Uterus (tissue), 4 donors: Measurements from ENCODE around the gene MINAR1. TPM values are rescaled to one million over a fixed set of nuclear protein-coding genes. Genes with fewer than 3 reads are reported as not detected.

Source experiments
- DNase-seq, 2 donors: peaks; one replicate each; pipeline ENCODE4 v3.0.0-alpha.2; 2019 to 2020
- H3K27ac ChIP-seq, 2 donors: fragments of 200-600 bp; sonication (generic); 1 replicate in 1 of 2; 2 replicates in 1 of 2; pipeline ENCODE4 v1.5.1; 2016 to 2018
- H3K27me3 ChIP-seq, 2 donors: fragments of 200-600 bp; sonication (generic); one replicate each; pipeline ENCODE4 v1.5.1; 2018 to 2019; ENCODE audit warnings: control low read depth in 1 of 2
- H3K36me3 ChIP-seq, 2 donors: fragments of 200-600 bp; sonication (generic); one replicate each; pipeline ENCODE4 v1.5.1; 2019; ENCODE audit warnings: control low read depth in 1 of 2
- H3K4me1 ChIP-seq, 2 donors: fragments of 200-600 bp; sonication (generic); one replicate each; pipeline ENCODE4 v1.5.1; 2018 to 2019; ENCODE audit warnings: control low read depth in 1 of 2
- H3K4me3 ChIP-seq, 2 donors: fragments of 200-600 bp; sonication (generic); 1 replicate in 1 of 2; 2 replicates in 1 of 2; pipeline ENCODE4 v1.5.1; 2018 to 2019; ENCODE audit warnings: mild to moderate bottlenecking in 1 of 2
- H3K9me3 ChIP-seq, 2 donors: fragments of 200-600 bp; sonication (generic); one replicate each; pipeline ENCODE4 v1.5.1; 2019; ENCODE audit warnings: control low read depth in 1 of 2
- CTCF ChIP-seq, 4 experiments: fragments of 200-600 bp in 2 of 4; fragments of 450-650 bp in 2 of 4; sonication (generic) in 2 of 4; IDR thresholded peaks; one replicate each; pipeline ENCODE4 v1.5.1; 2016 to 2019; ENCODE audit warnings: antibody characterized with exemption in 4 of 4, mild to moderate bottlenecking in 2 of 4, moderate library complexity in 1 of 4
- POLR2A ChIP-seq, 2 donors: fragments of 450-650 bp; IDR thresholded peaks; one replicate each; pipeline ENCODE4 v1.6.1; 2016; ENCODE audit warnings: antibody characterized with exemption in 2 of 2, mild to moderate bottlenecking in 1 of 2, moderate library complexity in 1 of 2
- intact Hi-C: fragments of 100-400 bp; cut with DNase I; formaldehyde crosslinking; loops from one replicate; pipeline ENCODE4 v1.15.1; 2023; ENCODE audit warnings: low total_unique reads
- total RNA-seq, 4 donors: library from RNA; depleted of rRNA in 3 of 4; stranded (reverse); fragments of >200 nt in 3 of 4; gene quantifications; one replicate each; pipeline versions ENCODE4 v1.1.0 to v1.2.4, GENCODE V29; 2014 to 2023
- donor health status: DM: yes; HTN: yes; CAD: no.

The MINAR1 gene
- total RNA-seq, 4 donors from 2014 or later: 0.43 to 2.9 (median 1.5) TPM; not detected in 1

GRCh38 chr15:79463781-79464270 is 31.7 kb downstream of the MINAR1 start:
- Histone ChIP-seq H3K4me3 (no peak overlapping the region), H3K36me3 (no peaks in the 10 kb centered on the region), H3K27me3 (no peaks in the 10 kb centered on the region), H3K27ac (no peak overlapping the region), H3K4me1 (no peaks in the 10 kb centered on the region), H3K9me3 (no peaks in the 10 kb centered on the region)
- TF ChIP-seq CTCF (IDR thresholded peaks at IDR 0.05) (no peak), POLR2A (IDR thresholded peaks at IDR 0.05) (no peak)
- intact Hi-C loops: no loop called here
- no peak for DNase-seq

- Histone ChIP-seq H3K36me3 (no peaks in the 10 kb centered on the region), H3K4me1 (no peaks in the 10 kb centered on the region), H3K9me3 (no peaks in the 10 kb centered on the region), H3K27ac (no peak overlapping the region), H3K27me3 (no peaks in the 10 kb centered on the region), H3K4me3 (no peak overlapping the region)
- TF ChIP-seq POLR2A (IDR thresholded peaks at IDR 0.05) (no peak), CTCF (IDR thresholded peaks at IDR 0.05) (no peak)
- no peak for DNase-seq
- intact Hi-C loops: no loop called here
Observed at GRCh38 chr15:79466488-79466887, 34.4 kb downstream of the MINAR1 start.

- H3K36me3 ChIP-seq: no peaks in the 10 kb centered on the region
- intact Hi-C loops: no loop called here
- TF ChIP-seq CTCF (IDR thresholded peaks at IDR 0.05) (no peak), POLR2A (IDR thresholded peaks at IDR 0.05) (no peak)
Observed at GRCh38 chr15:79467865-79468586, 35.9 kb downstream of the MINAR1 start.

GRCh38 chr15:79472446-79472845 is 40.3 kb downstream of the MINAR1 start:
- Histone ChIP-seq H3K4me3 (no peak overlapping the region), H3K4me1 (no peaks in the 10 kb centered on the region), H3K27ac (no peak overlapping the region), H3K36me3 (no peaks in the 10 kb centered on the region), H3K27me3 (no peaks in the 10 kb centered on the region), H3K9me3 (no peaks in the 10 kb centered on the region)
- no peak for DNase-seq
- TF ChIP-seq POLR2A (IDR thresholded peaks at IDR 0.05) (no peak), CTCF (IDR thresholded peaks at IDR 0.05) (no peak)
- intact Hi-C loops: no loop called here

More at GRCh38 chr15:79467865-79468586, 35.9 kb downstream of the MINAR1 start:
- Histone ChIP-seq H3K9me3 (no peaks in the 10 kb centered on the region), H3K4me1 (no peaks in the 10 kb centered on the region), H3K27me3 (no peaks in the 10 kb centered on the region), H3K4me3 (no peak overlapping the region), H3K27ac (no peak overlapping the region)
- no peak for DNase-seq

GRCh38 chr15:79474252-79474651 is 42.1 kb downstream of the MINAR1 start:
- H3K27ac ChIP-seq: no peak overlapping the region
- DNase-seq: no peak
- TF ChIP-seq CTCF (IDR thresholded peaks at IDR 0.05): no peak
- no peak for TF ChIP-seq POLR2A (IDR thresholded peaks at IDR 0.05)
- H3K36me3 ChIP-seq: no peaks in the 10 kb centered on the region
- H3K9me3 ChIP-seq: no peaks in the 10 kb centered on the region
- no peaks in the 10 kb centered on the region for H3K4me1 ChIP-seq
- intact Hi-C loops: no loop called here
- H3K27me3 ChIP-seq: no peaks in the 10 kb centered on the region
- H3K4me3 ChIP-seq: no peak overlapping the region
